GM15510 (cell line): ENCODE measurements around the gene ANKRD53.

Source experiments
- POLR2A ChIP-seq: IDR thresholded peaks from 3 replicates; pipeline ENCODE4 v1.6.1; 2011; ENCODE audit warnings: borderline replicate concordance; ENCODE audit not compliant: insufficient read length; ENCODE audit errors: extremely low read depth

ANKRD53 gene

GRCh38 chr2:70978341-70979179, at the start of gene ANKRD53:
Gene ANKRD53 (plus strand): TSS chr2:70978630. CDS start chr2:70978646, 16 bp downstream.
- TF ChIP-seq POLR2A = no peak

GRCh38 chr2:70930371-70931329, 47.8 kb upstream of the ANKRD53 start:
- TF ChIP-seq POLR2A = no peak

- TF ChIP-seq POLR2A = no peak
These were observed 46.9 kb upstream of the ANKRD53 start for GRCh38 chr2:70931376-70932000.

- no peak for TF ChIP-seq POLR2A
These were observed 45.7 kb upstream of the ANKRD53 start for GRCh38 chr2:70932631-70933230.

GRCh38 chr2:70934981-70935380, 43.4 kb upstream of the ANKRD53 start:
- no peak for TF ChIP-seq POLR2A

- no peak for TF ChIP-seq POLR2A
These were observed 42.8 kb upstream of the ANKRD53 start, which contains the start of gene ATP6V1B1 for GRCh38 chr2:70935468-70936164. Gene ATP6V1B1 (plus strand): TSS chr2:70935900. CDS start chr2:70935955, 55 bp downstream.

- no peak for TF ChIP-seq POLR2A
These were observed 42.1 kb upstream of the ANKRD53 start for GRCh38 chr2:70936165-70936978.

- TF ChIP-seq POLR2A = no peak
These were observed 41.2 kb upstream of the ANKRD53 start for GRCh38 chr2:70936979-70937811.

GRCh38 chr2:70937866-70938585, 40.4 kb upstream of the ANKRD53 start:
- TF ChIP-seq POLR2A = no peak

GRCh38 chr2:70938586-70938950, 39.9 kb upstream of the ANKRD53 start:
- no peak for TF ChIP-seq POLR2A

- no peak for TF ChIP-seq POLR2A
These were observed 39.2 kb upstream of the ANKRD53 start for GRCh38 chr2:70939001-70939838.
